A673 (cell line): ENCODE measurements around the gene HTR2B.

Experiments
- EZH2 ChIP-seq: fragments of 200-600 bp; sonication (generic); IDR thresholded peaks from 2 replicates; pipeline ENCODE4 v1.6.1; 2017; ENCODE audit warnings: borderline replicate concordance, low read depth, mild to moderate bottlenecking, mixed read lengths, antibody characterized with exemption, low read length; ENCODE audit not compliant: poor library complexity, severe bottlenecking
- TF ChIP-seq, protein P1 (sequence below): fragments of 300-800, 200-600 bp; sonication (generic); conservative IDR thresholded peaks from 2 replicates; pipeline ENCODE4 v1.5.1; 2017; ENCODE audit warnings: low read depth, mild to moderate bottlenecking, antibody characterized with exemption, low read length, moderate library complexity, mixed read lengths

DNA sequence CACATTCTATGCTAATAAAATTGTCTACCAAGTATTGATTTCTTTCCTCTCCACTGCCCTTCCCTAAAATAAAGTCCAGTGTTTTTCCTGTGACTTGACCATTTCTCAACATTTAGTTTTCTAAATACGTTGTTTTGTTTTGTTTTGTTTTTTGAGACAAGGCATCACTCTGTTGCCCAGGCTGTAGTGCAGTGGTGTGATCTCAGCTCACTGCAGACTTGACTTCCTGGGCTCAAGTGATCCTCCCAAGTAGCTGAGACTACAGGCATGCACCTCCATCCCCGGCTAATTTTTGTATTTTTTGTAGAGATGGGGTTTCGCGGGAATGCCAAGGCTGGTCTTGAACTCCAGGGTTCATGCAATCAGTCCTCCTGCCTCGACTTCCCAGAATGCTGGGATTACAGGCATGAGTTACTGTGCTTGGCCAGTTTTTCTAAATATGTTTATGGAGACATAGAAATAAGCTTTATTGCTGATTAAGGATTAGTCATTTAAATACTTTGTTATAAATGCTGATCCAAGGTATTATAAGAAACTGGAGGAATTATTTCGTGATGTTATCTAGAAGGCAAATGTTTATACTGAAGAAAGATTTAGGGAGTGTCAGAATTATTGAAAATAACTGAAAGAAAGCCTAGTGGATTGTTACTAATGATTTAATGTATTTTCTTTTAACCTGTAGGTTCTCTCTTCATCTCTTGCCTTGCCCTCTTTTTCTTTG is 5.7 kb upstream of the HTR2B start:
- TF ChIP-seq, protein P1, sequence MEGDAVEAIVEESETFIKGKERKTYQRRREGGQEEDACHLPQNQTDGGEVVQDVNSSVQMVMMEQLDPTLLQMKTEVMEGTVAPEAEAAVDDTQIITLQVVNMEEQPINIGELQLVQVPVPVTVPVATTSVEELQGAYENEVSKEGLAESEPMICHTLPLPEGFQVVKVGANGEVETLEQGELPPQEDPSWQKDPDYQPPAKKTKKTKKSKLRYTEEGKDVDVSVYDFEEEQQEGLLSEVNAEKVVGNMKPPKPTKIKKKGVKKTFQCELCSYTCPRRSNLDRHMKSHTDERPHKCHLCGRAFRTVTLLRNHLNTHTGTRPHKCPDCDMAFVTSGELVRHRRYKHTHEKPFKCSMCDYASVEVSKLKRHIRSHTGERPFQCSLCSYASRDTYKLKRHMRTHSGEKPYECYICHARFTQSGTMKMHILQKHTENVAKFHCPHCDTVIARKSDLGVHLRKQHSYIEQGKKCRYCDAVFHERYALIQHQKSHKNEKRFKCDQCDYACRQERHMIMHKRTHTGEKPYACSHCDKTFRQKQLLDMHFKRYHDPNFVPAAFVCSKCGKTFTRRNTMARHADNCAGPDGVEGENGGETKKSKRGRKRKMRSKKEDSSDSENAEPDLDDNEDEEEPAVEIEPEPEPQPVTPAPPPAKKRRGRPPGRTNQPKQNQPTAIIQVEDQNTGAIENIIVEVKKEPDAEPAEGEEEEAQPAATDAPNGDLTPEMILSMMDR = no peak
- TF ChIP-seq EZH2 = no peak
